Measurements from ENCODE around the gene BSPRY.

The BSPRY gene

DNA sequence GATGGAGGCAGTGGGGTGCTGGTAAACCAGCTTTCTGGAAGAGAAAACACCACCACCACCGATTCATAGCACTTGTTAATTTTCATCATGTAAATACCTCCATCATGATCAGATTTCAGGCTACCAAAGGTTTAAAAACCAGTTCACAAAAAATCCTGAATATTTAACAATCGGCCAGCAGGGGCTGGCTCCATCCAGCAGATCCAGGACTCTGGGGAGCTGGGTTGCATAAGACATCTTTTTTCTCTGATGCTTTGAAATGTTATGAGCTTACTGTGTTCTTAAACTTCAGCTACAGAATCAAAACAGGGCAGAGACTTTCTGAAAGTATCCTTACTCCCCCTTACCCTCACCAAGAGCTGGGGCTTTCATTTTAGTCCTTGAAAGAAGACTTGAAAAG lies 31.6 kb upstream of the BSPRY start:
- TF ChIP-seq, protein P1, sequence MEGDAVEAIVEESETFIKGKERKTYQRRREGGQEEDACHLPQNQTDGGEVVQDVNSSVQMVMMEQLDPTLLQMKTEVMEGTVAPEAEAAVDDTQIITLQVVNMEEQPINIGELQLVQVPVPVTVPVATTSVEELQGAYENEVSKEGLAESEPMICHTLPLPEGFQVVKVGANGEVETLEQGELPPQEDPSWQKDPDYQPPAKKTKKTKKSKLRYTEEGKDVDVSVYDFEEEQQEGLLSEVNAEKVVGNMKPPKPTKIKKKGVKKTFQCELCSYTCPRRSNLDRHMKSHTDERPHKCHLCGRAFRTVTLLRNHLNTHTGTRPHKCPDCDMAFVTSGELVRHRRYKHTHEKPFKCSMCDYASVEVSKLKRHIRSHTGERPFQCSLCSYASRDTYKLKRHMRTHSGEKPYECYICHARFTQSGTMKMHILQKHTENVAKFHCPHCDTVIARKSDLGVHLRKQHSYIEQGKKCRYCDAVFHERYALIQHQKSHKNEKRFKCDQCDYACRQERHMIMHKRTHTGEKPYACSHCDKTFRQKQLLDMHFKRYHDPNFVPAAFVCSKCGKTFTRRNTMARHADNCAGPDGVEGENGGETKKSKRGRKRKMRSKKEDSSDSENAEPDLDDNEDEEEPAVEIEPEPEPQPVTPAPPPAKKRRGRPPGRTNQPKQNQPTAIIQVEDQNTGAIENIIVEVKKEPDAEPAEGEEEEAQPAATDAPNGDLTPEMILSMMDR (conservative IDR thresholded peaks at IDR 0.05; ENCODE audit: low read depth, low read length), result no peak
- Histone ChIP-seq H4K20me1 (ENCODE audit: insufficient read depth) (no peaks in the 10 kb centered on the region), H3K79me2 (ENCODE audit: insufficient read depth, low read depth) (no peaks in the 10 kb centered on the region), H3K27me3 (ENCODE audit: insufficient read depth, low read depth) (no peaks in the 10 kb centered on the region), H3K36me3 (ENCODE audit: insufficient read depth) (no peaks in the 10 kb centered on the region), H3K4me2 (no peak overlapping the region), H2AFZ (ENCODE audit: low read depth) (no peak overlapping the region), H3K27ac (no peak overlapping the region), H3K4me1 (ENCODE audit: low read depth, poor library complexity, severe bottlenecking) (no peaks in the 10 kb centered on the region), H3K4me3 (IDR thresholded peaks at IDR 0.05; ENCODE audit: insufficient read depth, low read depth, low read length) (no peak overlapping the region), H3K9ac (no peak overlapping the region)

DNA sequence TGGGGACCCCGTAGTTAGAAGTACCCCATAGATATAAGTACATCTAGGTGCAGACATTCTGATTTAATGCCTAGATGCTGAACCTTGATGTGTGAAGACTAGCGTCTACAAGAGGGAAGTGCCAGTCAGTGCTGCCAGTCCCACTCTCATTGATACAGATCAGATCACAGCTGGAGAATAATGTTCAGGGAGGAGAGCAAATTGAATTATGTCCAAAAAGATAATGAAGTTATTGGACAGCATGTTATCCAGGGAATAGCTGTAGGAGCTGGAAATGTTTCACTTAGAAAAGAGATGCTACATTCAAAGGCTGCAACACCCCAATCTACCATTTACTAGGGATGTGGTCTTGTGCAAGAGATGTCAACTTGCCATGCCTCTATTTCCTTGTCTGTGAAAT lies 30.3 kb upstream of the BSPRY start:
- H3K27me3 ChIP-seq (ENCODE audit: insufficient read depth, low read depth), result no peaks in the 10 kb centered on the region
- H3K79me2 ChIP-seq (ENCODE audit: insufficient read depth, low read depth), result no peaks in the 10 kb centered on the region
- TF ChIP-seq, protein P1 (conservative IDR thresholded peaks at IDR 0.05; ENCODE audit: low read depth, low read length), result no peak
- no peaks in the 10 kb centered on the region for H4K20me1 ChIP-seq (ENCODE audit: insufficient read depth)
- no peaks in the 10 kb centered on the region for H3K36me3 ChIP-seq (ENCODE audit: insufficient read depth)
- no peak overlapping the region for H3K9ac ChIP-seq
- no peak overlapping the region for H3K27ac ChIP-seq
- no peak overlapping the region for H3K4me2 ChIP-seq
- H2AFZ ChIP-seq (ENCODE audit: low read depth), result no peak overlapping the region
- no peaks in the 10 kb centered on the region for H3K4me1 ChIP-seq (ENCODE audit: low read depth, poor library complexity, severe bottlenecking)
- no peak overlapping the region for H3K4me3 ChIP-seq (IDR thresholded peaks at IDR 0.05; ENCODE audit: insufficient read depth, low read depth, low read length)

DNA sequence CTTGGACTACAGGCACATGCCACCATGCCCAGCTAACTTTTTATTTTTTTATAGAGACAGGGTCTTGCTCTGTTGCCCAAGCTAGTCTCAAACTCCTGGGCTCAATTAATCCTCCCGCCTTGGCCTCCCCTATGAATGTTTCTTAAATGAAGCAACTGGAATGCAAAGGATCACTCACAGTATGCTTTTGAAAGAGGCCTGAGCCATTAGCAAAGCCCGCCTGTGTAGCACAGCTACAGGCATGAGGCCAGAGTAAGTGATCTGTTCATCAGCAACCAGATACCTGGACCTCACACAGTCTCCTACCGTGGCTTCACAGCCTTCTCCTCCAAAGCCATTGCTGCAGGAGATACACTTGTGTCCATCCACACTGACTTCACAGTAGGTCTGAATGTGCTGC lies 29.3 kb upstream of the BSPRY start:
- no peaks in the 10 kb centered on the region for H4K20me1 ChIP-seq (ENCODE audit: insufficient read depth)
- no peak overlapping the region for H3K4me3 ChIP-seq (IDR thresholded peaks at IDR 0.05; ENCODE audit: insufficient read depth, low read depth, low read length)
- no peak overlapping the region for H2AFZ ChIP-seq (ENCODE audit: low read depth)
- no peaks in the 10 kb centered on the region for H3K79me2 ChIP-seq (ENCODE audit: insufficient read depth, low read depth)
- no peak overlapping the region for H3K4me2 ChIP-seq
- TF ChIP-seq, protein P1 (conservative IDR thresholded peaks at IDR 0.05; ENCODE audit: low read depth, low read length), result no peak
- H3K4me1 ChIP-seq (ENCODE audit: low read depth, poor library complexity, severe bottlenecking), result no peaks in the 10 kb centered on the region
- no peak overlapping the region for H3K27ac ChIP-seq
- no peaks in the 10 kb centered on the region for H3K27me3 ChIP-seq (ENCODE audit: insufficient read depth, low read depth)
- H3K9ac ChIP-seq, result no peak overlapping the region
- no peaks in the 10 kb centered on the region for H3K36me3 ChIP-seq (ENCODE audit: insufficient read depth)

DNA sequence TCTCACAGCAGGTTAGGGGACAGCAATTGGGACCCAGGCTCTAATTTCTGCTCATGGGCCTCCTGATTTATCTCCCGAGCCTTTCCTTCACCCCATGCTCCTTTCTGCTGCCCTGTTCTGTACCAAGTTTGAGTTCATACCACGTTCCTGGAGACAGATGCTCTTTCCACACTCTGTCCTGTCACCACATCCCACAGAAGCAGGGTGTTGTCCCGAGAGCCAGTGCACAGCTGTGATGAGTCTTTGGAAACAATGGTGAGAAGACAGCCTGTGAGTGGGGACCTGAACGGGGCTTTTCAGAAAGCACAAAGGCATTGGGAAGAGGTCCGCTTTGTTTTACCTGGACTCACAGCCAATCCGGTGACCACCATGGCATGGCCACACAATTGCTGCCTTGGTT lies 26.7 kb upstream of the BSPRY start:
- H4K20me1 ChIP-seq (ENCODE audit: insufficient read depth), result no peaks in the 10 kb centered on the region
- TF ChIP-seq, protein P1 (conservative IDR thresholded peaks at IDR 0.05; ENCODE audit: low read depth, low read length), result no peak

More for the DNA sequence above, 26.7 kb upstream of the BSPRY start:
- Histone ChIP-seq H3K36me3 (ENCODE audit: insufficient read depth) (no peaks in the 10 kb centered on the region), H3K4me3 (IDR thresholded peaks at IDR 0.05; ENCODE audit: insufficient read depth, low read depth, low read length) (no peak overlapping the region), H3K27me3 (ENCODE audit: insufficient read depth, low read depth) (no peaks in the 10 kb centered on the region), H2AFZ (ENCODE audit: low read depth) (no peak overlapping the region), H3K27ac (no peak overlapping the region), H3K79me2 (ENCODE audit: insufficient read depth, low read depth) (no peaks in the 10 kb centered on the region), H3K4me1 (ENCODE audit: low read depth, poor library complexity, severe bottlenecking) (no peaks in the 10 kb centered on the region), H3K9ac (no peak overlapping the region), H3K4me2 (no peak overlapping the region)

Measured in KMS-11 (cell line).